ENCODE data around the gene SLC6A1. TPM values are rescaled to one million over a fixed set of nuclear protein-coding genes. Genes with fewer than 3 reads are reported as not detected.

The SLC6A1 gene
- total RNA-seq, 1 donor from 2014 or later = 2.0 TPM

- Mint-ChIP-seq H3K9me3 (ENCODE audit: low read depth) (peaks cover 3% of the 10 kb centered on the region), H3K27me3 (ENCODE audit: low read depth) (peaks cover 19% of the 10 kb centered on the region), H3K4me3 (ENCODE audit: unreplicated experiment) (no peak overlapping the region), H3K36me3 (ENCODE audit: low read depth) (peaks cover 3% of the 10 kb centered on the region), H3K4me1 (ENCODE audit: low read depth) (peaks cover 36% of the 10 kb centered on the region), H3K27ac (ENCODE audit: unreplicated experiment) (peak overlapping the region; percentile 59)
- no peak for DNase-seq (ENCODE audit: low spot score)
- TF ChIP-seq CTCF (IDR thresholded peaks at IDR 0.05) = no peak
These were observed 10.6 kb upstream of the SLC6A1 start for GRCh38 chr3:10981961-10982360.

DNA sequence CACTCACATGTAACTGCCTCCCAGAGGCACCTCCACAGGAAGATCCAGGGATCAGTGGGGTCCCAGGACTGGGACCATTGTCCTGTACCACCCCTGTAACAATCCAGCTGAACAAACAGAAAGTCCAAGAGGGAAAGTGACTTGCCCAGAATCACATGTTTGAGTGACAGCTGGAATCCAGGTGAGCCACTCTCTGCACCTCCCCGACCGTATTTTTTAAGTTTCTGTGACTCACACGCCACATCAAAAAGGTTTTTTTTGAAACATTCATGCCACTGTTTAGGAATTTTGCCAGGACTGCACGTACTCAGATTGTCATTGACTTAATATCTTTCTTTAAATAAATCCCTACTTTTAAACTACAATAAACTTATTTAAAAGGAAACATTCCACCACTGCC is 9.8 kb upstream of the SLC6A1 start:
- peaks cover 23% of the 10 kb centered on the region for H3K27me3 Mint-ChIP-seq (ENCODE audit: low read depth)
- no peak for DNase-seq (ENCODE audit: low spot score)
- H3K4me1 Mint-ChIP-seq (ENCODE audit: low read depth) = peaks cover 32% of the 10 kb centered on the region
- H3K4me3 Mint-ChIP-seq (ENCODE audit: unreplicated experiment) = no peak overlapping the region
- H3K9me3 Mint-ChIP-seq (ENCODE audit: low read depth) = peaks cover 3% of the 10 kb centered on the region
- H3K36me3 Mint-ChIP-seq (ENCODE audit: low read depth) = peaks cover 3% of the 10 kb centered on the region
- no peak for TF ChIP-seq CTCF (IDR thresholded peaks at IDR 0.05)
- H3K27ac Mint-ChIP-seq (ENCODE audit: unreplicated experiment) = peak overlapping the region; percentile 11

GRCh38 chr3:10983219-10983916 is 9.2 kb upstream of the SLC6A1 start:
- TF ChIP-seq CTCF (IDR thresholded peaks at IDR 0.05) = peak; percentile 86
- Mint-ChIP-seq H3K9me3 (ENCODE audit: low read depth) (peaks cover 3% of the 10 kb centered on the region), H3K27me3 (ENCODE audit: low read depth) (peaks cover 29% of the 10 kb centered on the region), H3K27ac (ENCODE audit: unreplicated experiment) (peak overlapping the region; percentile 11), H3K36me3 (ENCODE audit: low read depth) (peaks cover 3% of the 10 kb centered on the region), H3K4me3 (ENCODE audit: unreplicated experiment) (no peak overlapping the region), H3K4me1 (ENCODE audit: low read depth) (peaks cover 26% of the 10 kb centered on the region)
- no peak for DNase-seq (ENCODE audit: low spot score)

GRCh38 chr3:10984371-10984896 is 8.1 kb upstream of the SLC6A1 start:
- H3K36me3 Mint-ChIP-seq (ENCODE audit: low read depth) = peaks cover 3% of the 10 kb centered on the region
- no peak for TF ChIP-seq CTCF (IDR thresholded peaks at IDR 0.05)
- H3K9me3 Mint-ChIP-seq (ENCODE audit: low read depth) = peaks cover 3% of the 10 kb centered on the region
- H3K4me1 Mint-ChIP-seq (ENCODE audit: low read depth) = peaks cover 21% of the 10 kb centered on the region
- no peak for DNase-seq (ENCODE audit: low spot score)
- H3K4me3 Mint-ChIP-seq (ENCODE audit: unreplicated experiment) = no peak overlapping the region
- peaks cover 39% of the 10 kb centered on the region for H3K27me3 Mint-ChIP-seq (ENCODE audit: low read depth)
- H3K27ac Mint-ChIP-seq (ENCODE audit: unreplicated experiment) = no peak overlapping the region

DNA sequence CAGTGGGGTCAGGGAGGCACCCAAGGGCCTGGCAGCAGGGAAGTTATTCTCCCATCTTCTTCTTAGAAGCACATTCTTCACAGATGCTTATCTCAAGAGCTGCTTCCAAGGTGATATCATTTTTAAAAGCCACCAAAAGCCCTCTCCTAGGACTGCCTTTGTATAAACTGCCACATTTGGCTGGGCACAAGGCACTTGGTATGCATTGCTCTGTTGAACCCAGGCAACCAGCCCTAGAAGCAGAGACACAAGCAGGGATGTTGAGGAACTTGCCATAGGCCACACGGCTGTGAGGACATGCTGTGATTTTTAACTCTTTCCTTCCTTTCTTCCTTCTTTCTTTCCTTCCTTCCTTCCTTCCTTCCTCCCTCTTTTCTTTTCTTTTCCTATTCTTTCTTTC is 7.4 kb upstream of the SLC6A1 start:
- Mint-ChIP-seq H3K27ac (ENCODE audit: unreplicated experiment) (no peak overlapping the region), H3K4me1 (ENCODE audit: low read depth) (peaks cover 21% of the 10 kb centered on the region), H3K9me3 (ENCODE audit: low read depth) (peaks cover 3% of the 10 kb centered on the region), H3K27me3 (ENCODE audit: low read depth) (peaks cover 42% of the 10 kb centered on the region), H3K36me3 (ENCODE audit: low read depth) (peaks cover 3% of the 10 kb centered on the region), H3K4me3 (ENCODE audit: unreplicated experiment) (no peak overlapping the region)
- DNase-seq (ENCODE audit: low spot score) = no peak
- TF ChIP-seq CTCF (IDR thresholded peaks at IDR 0.05) = no peak

All from chondrocyte (in vitro differentiated cells).